ENCODE results near the gene ZFHX3. TPM values are rescaled to one million over a fixed set of nuclear protein-coding genes. Genes with fewer than 3 reads are reported as not detected.

The ZFHX3 gene
- total and polyA plus RNA-seq, 2 of the 8 experiments (the other 6 are each of a cell fraction or from before 2014, with no cell fraction given): 0.08 to 0.99 TPM

- Histone ChIP-seq H2BK15ac (ENCODE audit: low read length) (no peak overlapping the region), H3K4me3 (ENCODE audit: extremely low read depth in 1 of 4, insufficient read depth in 2 of 4, low read depth in 3 of 4, low read length in 4 of 4) (no peak overlapping the region), H3K4ac (replicated peaks; ENCODE audit: insufficient read length, low read depth, low read length) (no peak overlapping the region), H2BK5ac (ENCODE audit: low read depth, low read length) (no peak overlapping the region), H3K27ac (ENCODE audit: low read depth, low read length) (no peak overlapping the region), H3K23ac (ENCODE audit: insufficient read length) (no peak overlapping the region), H4K5ac (ENCODE audit: insufficient read length, low read depth, low read length) (no peak overlapping the region), H3K36me3 (ENCODE audit: control insufficient read depth in 2 of 4, insufficient read depth in 4 of 4, low read length in 3 of 4) (no peaks in the 10 kb centered on the region; a peak in 1 of 8 replicates), H4K20me1 (replicated peaks in 1 of 2; ENCODE audit: control insufficient read depth in 1 of 2, insufficient read depth in 2 of 2, low read length in 2 of 2) (no peaks in the 10 kb centered on the region), H3K79me1 (ENCODE audit: low read depth, low read length) (no peaks in the 10 kb centered on the region), H4K91ac (replicated peaks; ENCODE audit: insufficient read length, low read length) (no peak overlapping the region), H2AK5ac (ENCODE audit: low read depth, low read length) (no peak overlapping the region), H3K79me2 (ENCODE audit: control insufficient read depth in 1 of 2, insufficient read depth in 2 of 2, low read length in 2 of 2) (no peaks in the 10 kb centered on the region), H3K27me3 (replicated peaks in 1 of 4; ENCODE audit: control insufficient read depth in 3 of 4, extremely low read depth in 1 of 4, insufficient read depth in 3 of 4, low read length in 3 of 4) (no peaks in the 10 kb centered on the region), H3K18ac (ENCODE audit: extremely low read depth, low read length) (no peak overlapping the region), H2BK120ac (replicated peaks; ENCODE audit: low read depth, low read length) (no peak overlapping the region), H4K8ac (ENCODE audit: extremely low read depth, insufficient read depth, low read length) (no peak overlapping the region), H3K4me2 (ENCODE audit: insufficient read depth in 1 of 2, low read depth in 2 of 2, low read length in 2 of 2) (no peak overlapping the region), H3K9ac (replicated peaks in 1 of 4; ENCODE audit: extremely low read depth in 1 of 4, low read depth in 3 of 4, low read length in 3 of 4) (no peak overlapping the region), H2BK20ac (ENCODE audit: low read length) (no peak overlapping the region), H2AFZ (ENCODE audit: low read length) (no peak overlapping the region), H3K56ac (replicated peaks; ENCODE audit: insufficient read length, low read depth, low read length) (no peak overlapping the region), H3K14ac (ENCODE audit: insufficient read length) (no peak overlapping the region), H2BK12ac (ENCODE audit: low read depth, low read length) (no peak overlapping the region), H3K23me2 (ENCODE audit: low read depth, low read length) (no peaks in the 10 kb centered on the region), H3K4me1 (replicated peaks in 1 of 4; ENCODE audit: control insufficient read depth in 3 of 4, insufficient read depth in 4 of 4, low read length in 3 of 4) (peaks cover 0 to 5% (median 0%) of the 10 kb centered on the region in 4 experiments; a peak in 1 of 7 replicates), H3K9me3 (ENCODE audit: insufficient read depth in 2 of 2, low read depth in 1 of 2, low read length in 1 of 2) (no peaks in the 10 kb centered on the region; a peak in 1 of 4 replicates)
- ChIA-PET POLR2A (ENCODE audit: partially characterized antibody) (interaction anchor here (0.6 kb wide), 1 partner anchor 206 kb away, joined by 3 read pairs; no protein-coding TSS in a partner anchor), CTCF (ENCODE audit: partially characterized antibody) (interaction anchor here (0.6 to 1.7 kb wide), 4 partner anchors 10 to 158 kb away, joined by 3 to 12 read pairs (median 4); no protein-coding TSS in a partner anchor)
- 89% methylated on average over 2 of the region's 2 CpGs; no CpG with 5 or more reads in 1 of the 2 experiments for WGBS, 2 experiments (ENCODE audit: extremely low coverage in 1 of 2, insufficient coverage in 1 of 2, insufficient read length in 1 of 2, insufficient replicate concordance in 2 of 2, low coverage in 1 of 2, low lambda C conversion rate in 2 of 2, missing lambda C conversion rate in 1 of 2)
- DNase-seq (ENCODE audit: low read depth in 1 of 2, low spot score in 2 of 2): no peak
- no peak for FAIRE-seq
These were observed 41.9 kb downstream of the ZFHX3 start for GRCh38 chr16:73006026-73006425.
